Ascending aorta (tissue), 2 donors: Measurements from ENCODE around the gene MSL1. TPM values are rescaled to one million over a fixed set of nuclear protein-coding genes. Genes with fewer than 3 reads are reported as not detected.

Source experiments
- DNase-seq, 2 donors: peaks; one replicate each; pipeline ENCODE4 v3.0.0-alpha.2; 2019; ENCODE audit warnings: low spot score in 2 of 2
- H3K27ac ChIP-seq, 2 donors: fragments of 200-600 bp; sonication (generic); one replicate each; pipeline ENCODE4 v1.5.1; 2016 to 2017; ENCODE audit warnings: mild to moderate bottlenecking in 1 of 2
- H3K27me3 ChIP-seq: fragments of 200-600 bp; sonication (generic); one replicate; pipeline ENCODE4 v1.5.1; 2017
- H3K36me3 ChIP-seq, 2 donors: fragments of 200-600 bp; sonication (generic); one replicate each; pipeline ENCODE4 v1.5.1; 2016
- H3K4me1 ChIP-seq, 2 donors: fragments of 200-600 bp; sonication (generic); one replicate each; pipeline ENCODE4 v1.5.1; 2016 to 2017; ENCODE audit warnings: mild to moderate bottlenecking in 1 of 2
- H3K4me3 ChIP-seq, 2 donors: fragments of 200-600 bp; sonication (generic); one replicate each; pipeline ENCODE4 v1.5.1; 2016 to 2017; ENCODE audit warnings: mild to moderate bottlenecking in 1 of 2
- H3K9me3 ChIP-seq, 2 donors: fragments of 200-600 bp; sonication (generic); one replicate each; pipeline ENCODE4 v1.5.1; 2016
- CTCF ChIP-seq, 3 experiments: fragments of 200-600 bp in 2 of 3; fragments of 450-650 bp in 1 of 3; sonication (generic) in 2 of 3; IDR thresholded peaks; one replicate each; pipeline ENCODE4 v1.5.1; 2016 to 2019; ENCODE audit warnings: antibody characterized with exemption in 3 of 3, mild to moderate bottlenecking in 1 of 3, moderate library complexity in 1 of 3
- intact Hi-C: fragments of 100-400 bp; cut with DNase I; formaldehyde crosslinking; loops from one replicate; pipeline ENCODE4 v1.15.1; 2023
- total RNA-seq: library from RNA; depleted of rRNA; stranded (reverse); fragments of >200 nt; gene quantifications from one replicate; pipeline ENCODE4 v1.1.0, GENCODE V29; 2016

MSL1 gene
- total RNA-seq, 1 donor from 2014 or later, result 82.5 TPM

GRCh38 chr17:40110026-40110845, 11.5 kb upstream of the MSL1 start:
- intact Hi-C loops, result loop anchor here (2.0 kb wide), 2 partner anchors 17 to 35 kb away; no protein-coding TSS in a partner anchor
- Histone ChIP-seq H3K27ac (peak overlapping the region; percentile 90 to 97), H3K9me3 (no peaks in the 10 kb centered on the region), H3K4me1 (peaks cover 45 to 78% of the 10 kb centered on the region in 2 donors), H3K27me3 (no peaks in the 10 kb centered on the region), H3K4me3 (peak overlapping the region in 1 of 2 donors; percentile 41), H3K36me3 (no peaks in the 10 kb centered on the region)
- no peak for DNase-seq
- no peak for TF ChIP-seq CTCF (IDR thresholded peaks at IDR 0.05)

- TF ChIP-seq CTCF (IDR thresholded peaks at IDR 0.05), result peak; percentile 89 to 92 (median 89)
- H3K4me3 ChIP-seq, result peak overlapping the region; percentile 14 to 41
- intact Hi-C loops, result loop anchor here (1.0 to 2.0 kb wide), 5 partner anchors 11 to 182 kb away; partner anchors contain the start of genes NR1D1 and THRA
- H3K4me1 ChIP-seq, result peaks cover 43 to 67% of the 10 kb centered on the region in 2 donors
- H3K9me3 ChIP-seq, result no peaks in the 10 kb centered on the region
- peak; percentile 83 to 96 for DNase-seq
- H3K36me3 ChIP-seq, result no peaks in the 10 kb centered on the region
- peak overlapping the region; percentile 90 to 97 for H3K27ac ChIP-seq
- H3K27me3 ChIP-seq, result no peaks in the 10 kb centered on the region
These were observed 10.3 kb upstream of the MSL1 start for GRCh38 chr17:40111221-40112128.

- intact Hi-C loops, result no loop called here
- peaks cover 43 to 62% of the 10 kb centered on the region in 2 donors for H3K4me1 ChIP-seq
- no peaks in the 10 kb centered on the region for H3K9me3 ChIP-seq
- no peak for TF ChIP-seq CTCF (IDR thresholded peaks at IDR 0.05)
- no peak for DNase-seq
- H3K36me3 ChIP-seq, result no peaks in the 10 kb centered on the region
- H3K4me3 ChIP-seq, result peak overlapping the region in 1 of 2 donors; percentile 41
- H3K27ac ChIP-seq, result peak overlapping the region; percentile 90 to 97
- no peaks in the 10 kb centered on the region for H3K27me3 ChIP-seq
These were observed 9.5 kb upstream of the MSL1 start for GRCh38 chr17:40112191-40112711.

GRCh38 chr17:40112718-40113109, 9.1 kb upstream of the MSL1 start:
- intact Hi-C loops, result loop anchor here (1.0 kb wide), 3 partner anchors 9 to 56 kb away; partner anchors contain the start of genes CASC3 and MSL1
- H3K36me3 ChIP-seq, result no peaks in the 10 kb centered on the region
- no peaks in the 10 kb centered on the region for H3K9me3 ChIP-seq
- peak overlapping the region; percentile 90 to 97 for H3K27ac ChIP-seq
- peak in 1 of 2 donors; percentile 82 for DNase-seq
- no peak for TF ChIP-seq CTCF (IDR thresholded peaks at IDR 0.05)
- H3K4me3 ChIP-seq, result peak overlapping the region in 1 of 2 donors; percentile 14
- no peaks in the 10 kb centered on the region for H3K27me3 ChIP-seq
- H3K4me1 ChIP-seq, result peaks cover 40 to 57% of the 10 kb centered on the region in 2 donors
